Activated CD8-positive, alpha-beta memory T cell treated with anti-CD3 and anti-CD28 coated beads, Interleukin-2, amount 50 U/mL, for 4 hours (primary cell): Measurements from ENCODE around the gene RPL27.
"Not testable (repeated sequence)": the region's sequence is repeated elsewhere in the genome, so short reads cannot be mapped to it uniquely, and the experiment has no call there.

Experiments used
- DNase-seq: peaks from one replicate; pipeline ENCODE4 v3.0.0-alpha.2; 2020

RPL27 gene

GRCh38 chr17:42997984-42998938, at the start of gene RPL27:
TSS of gene RPL27 (plus strand) at chr17:42998419. CDS start at chr17:42998751, 332 bp downstream.
- DNase-seq: peak; percentile 98

GRCh38 chr17:42950044-42950783, 48.0 kb upstream of the RPL27 start:
- no peak for DNase-seq

GRCh38 chr17:42953669-42954068, 44.5 kb upstream of the RPL27 start:
- no peak for DNase-seq

DNA sequence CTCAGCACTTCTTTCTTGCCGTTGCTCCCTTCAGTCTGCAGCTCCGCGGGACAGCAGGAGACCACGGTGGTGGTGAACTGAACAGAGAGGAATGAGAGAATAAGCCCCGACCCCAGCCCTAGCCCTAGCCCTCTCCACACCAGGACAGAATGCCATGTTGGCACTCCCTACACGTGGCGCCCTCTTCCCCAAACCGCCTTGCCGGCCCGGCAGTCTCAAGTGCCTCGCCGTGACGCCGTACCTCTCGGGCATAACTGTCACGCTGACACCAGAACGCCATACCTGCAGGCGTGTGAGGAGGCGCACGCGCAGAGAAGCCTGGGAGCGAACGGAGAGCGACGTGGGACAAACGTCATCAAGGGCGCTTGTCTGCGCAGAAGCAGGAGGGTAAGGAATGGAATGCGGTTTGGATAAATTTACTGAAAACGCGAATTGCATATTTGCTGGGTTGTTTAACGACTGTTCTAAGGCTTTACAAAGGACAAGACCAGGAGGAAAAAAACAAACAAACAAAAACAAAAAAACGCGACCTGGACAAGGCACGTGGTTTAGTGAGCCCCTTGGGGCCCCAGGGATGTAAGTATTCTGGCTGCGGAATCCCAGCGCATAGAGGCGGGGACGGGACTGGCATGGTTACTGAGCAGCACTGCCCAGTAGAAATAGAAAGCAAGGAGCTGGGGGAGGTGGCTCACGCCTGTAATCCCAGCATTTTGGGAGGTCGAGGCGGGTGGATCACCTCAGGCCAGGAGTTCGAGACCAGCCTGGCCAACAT, 33.9 kb upstream of the RPL27 start, which contains the start of gene AARSD1:
Gene AARSD1 (minus strand): TSS at position 294 of the 772 bp plus-strand sequence. CDS start 14 bp downstream, at position 280.
- peak; percentile 85 for DNase-seq

DNA sequence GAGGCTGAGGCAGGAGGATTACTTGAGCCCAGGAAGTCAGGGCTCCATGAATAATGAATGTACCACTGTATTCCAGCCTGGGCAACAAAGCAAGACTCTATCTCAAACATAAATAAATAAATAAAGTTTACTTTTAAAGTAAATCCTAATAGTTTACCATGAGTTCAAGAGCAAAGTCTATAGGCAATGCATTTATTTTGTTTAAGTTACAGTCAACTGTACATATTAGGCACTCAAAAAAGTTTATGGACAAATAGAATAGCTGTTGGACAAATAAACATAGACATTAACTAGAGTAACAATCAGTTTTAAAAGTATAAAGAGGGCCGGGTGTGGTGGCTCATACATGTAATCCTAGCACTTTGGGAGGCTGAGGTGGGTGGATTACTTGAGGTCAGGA, 30.3 kb upstream of the RPL27 start:
- DNase-seq: no peak

DNA sequence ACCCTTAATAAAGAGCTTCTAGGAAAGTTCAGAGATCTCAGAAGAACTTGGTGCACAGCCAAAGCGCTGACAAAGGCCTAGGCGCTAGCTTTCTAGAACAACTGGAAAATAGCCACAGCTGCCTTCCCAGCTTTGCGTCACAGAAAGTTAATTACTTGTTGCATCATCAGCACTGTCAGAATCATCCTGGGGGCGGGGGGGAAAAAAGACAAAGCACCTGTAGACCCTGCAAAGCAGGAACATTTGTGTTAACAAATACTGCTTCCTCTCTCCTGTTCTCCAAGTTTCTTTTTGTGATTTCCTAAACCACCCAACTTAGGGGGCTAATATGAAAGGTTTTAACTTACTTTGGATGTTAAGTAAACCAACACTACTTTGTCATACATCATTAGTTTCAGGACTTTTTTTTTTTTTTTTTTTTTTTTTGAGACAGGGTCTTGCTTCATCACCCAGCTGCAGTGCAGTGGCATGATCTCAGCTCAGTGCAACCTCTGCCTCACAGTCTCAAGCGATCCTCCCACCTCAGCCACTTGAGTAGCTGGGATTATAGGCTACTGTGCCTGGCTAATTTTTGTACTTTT, 29.1 kb upstream of the RPL27 start:
- no peak for DNase-seq

DNA sequence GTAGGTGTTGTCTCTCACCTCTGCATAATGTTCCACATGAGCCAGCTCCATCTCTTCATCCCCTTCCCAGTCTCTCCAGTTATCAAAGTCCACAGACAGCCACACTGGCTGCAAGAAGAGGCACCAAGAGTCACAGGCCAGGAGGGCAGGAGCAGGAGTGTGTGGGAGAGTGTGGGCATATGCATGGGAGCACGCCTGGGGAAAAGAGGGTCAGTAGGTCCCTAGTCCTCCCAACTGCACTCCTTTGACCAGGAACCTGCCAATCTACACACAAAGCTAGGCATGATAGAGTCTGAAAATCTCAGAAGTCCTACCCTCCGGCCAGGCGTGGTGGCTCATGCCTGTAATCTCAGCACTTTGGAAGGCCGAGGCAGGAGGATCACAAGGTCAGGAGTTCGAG, 26.6 kb upstream of the RPL27 start:
- DNase-seq: no peak

- not testable (repeated sequence) for DNase-seq
Observed at GRCh38 chr17:42973323-42973722, 24.9 kb upstream of the RPL27 start.

GRCh38 chr17:42975265-42975664, 23.0 kb upstream of the RPL27 start:
- DNase-seq: no peak

- not testable (repeated sequence) for DNase-seq
Observed at GRCh38 chr17:42975701-42976100, 22.5 kb upstream of the RPL27 start.

DNA sequence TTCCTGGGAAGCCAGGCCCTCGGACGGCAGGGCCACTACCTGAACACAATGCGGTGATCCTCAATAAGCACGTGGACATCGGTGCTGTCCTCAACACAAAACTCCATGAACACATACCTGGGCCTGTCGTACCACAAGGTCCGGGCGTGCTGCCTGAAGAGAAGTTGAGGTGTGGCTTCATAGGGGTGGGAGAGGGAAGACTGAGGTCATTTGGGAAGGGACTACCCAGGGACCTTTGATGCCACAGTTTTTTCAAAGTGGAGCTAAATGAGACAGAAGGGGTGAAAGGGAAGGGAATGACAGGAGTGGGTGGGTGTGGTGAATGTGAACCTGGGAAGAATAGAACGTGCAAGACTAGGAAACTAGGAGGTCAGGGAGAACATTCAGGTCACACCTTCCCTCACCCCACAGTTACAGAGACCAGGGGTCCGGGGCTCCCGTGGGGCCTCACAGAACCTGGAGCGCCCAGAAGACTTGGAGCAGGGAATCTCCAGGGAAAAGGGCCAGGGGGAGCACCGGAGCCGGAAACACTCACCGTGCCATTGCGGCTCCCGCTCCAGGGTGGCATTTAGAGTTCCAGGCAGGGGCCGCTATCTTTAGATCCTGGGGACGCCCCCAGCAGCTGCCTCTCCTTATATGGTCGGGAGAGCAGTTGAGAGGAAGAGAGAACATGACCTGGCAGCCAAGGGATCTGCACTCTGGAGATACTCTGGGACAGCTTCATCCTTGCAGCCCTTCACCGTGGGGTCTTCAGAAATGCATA, 18.5 kb upstream of the RPL27 start, which contains the start of gene PTGES3L:
Gene PTGES3L (minus strand): TSS at position 570 of the 763 bp plus-strand sequence. CDS start 27 bp downstream, at position 543.
- DNase-seq: no peak

GRCh38 chr17:42980274-42980765, 17.9 kb upstream of the RPL27 start, which contains the start of gene RUNDC1:
TSS of gene RUNDC1 (plus strand) at chr17:42980565. CDS start at chr17:42980577, 12 bp downstream.
- DNase-seq: peak; percentile 94

DNA sequence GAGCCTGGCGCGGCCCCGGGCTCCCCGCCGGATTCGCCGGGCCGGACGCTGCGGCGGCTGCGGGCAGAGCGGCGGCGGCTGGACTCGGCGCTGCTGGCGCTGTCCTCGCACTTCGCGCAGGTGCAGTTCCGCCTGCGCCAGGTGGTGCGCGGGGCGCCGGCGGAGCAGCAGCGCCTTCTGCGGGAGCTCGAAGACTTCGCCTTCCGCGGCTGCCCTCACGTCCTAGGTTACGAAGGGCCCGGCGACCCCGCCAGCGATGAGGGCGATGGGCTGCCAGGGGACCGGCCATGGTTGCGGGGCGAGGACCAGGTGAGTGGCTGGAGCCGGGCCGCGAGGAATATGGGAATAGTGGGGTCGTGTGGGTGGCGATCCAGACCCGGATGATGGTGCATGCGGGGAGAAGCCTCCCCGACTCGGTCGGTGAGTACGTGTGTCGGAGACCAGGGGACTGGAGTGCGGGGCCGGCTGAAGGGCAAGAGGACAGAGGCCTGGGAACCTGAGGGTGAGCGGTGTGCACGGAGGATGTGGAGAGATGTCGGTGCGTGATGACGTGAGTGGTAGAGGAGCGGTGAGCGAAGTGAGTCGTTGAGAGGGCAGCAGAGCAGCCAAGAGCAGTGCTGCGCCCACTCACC, 17.3 kb upstream of the RPL27 start:
- DNase-seq: peak; percentile 54

- DNase-seq: no peak
Observed at GRCh38 chr17:42982266-42982665, 16.0 kb upstream of the RPL27 start.

DNA sequence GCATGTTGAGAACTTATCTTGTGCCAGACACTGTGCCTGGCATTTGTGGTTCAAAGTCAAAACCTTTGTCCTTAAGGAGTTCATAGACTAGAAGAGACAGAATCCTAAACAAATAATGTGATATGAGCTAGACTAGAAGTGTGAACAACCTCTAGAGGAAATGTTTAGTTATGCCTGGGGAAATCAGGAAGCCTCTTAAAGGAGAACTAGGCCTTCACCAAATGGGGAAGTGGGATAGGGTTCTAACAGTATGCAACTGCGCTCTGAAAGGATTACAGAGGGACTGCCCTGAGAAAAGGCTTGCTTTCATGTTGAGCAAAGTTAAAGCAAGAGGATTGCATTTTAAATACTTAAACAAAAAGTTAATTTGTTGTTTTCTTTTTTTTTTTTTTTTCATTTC, 13.0 kb upstream of the RPL27 start:
- DNase-seq: no peak

GRCh38 chr17:42989141-42989540, 9.1 kb upstream of the RPL27 start:
- no peak for DNase-seq

GRCh38 chr17:42989726-42990652, 8.2 kb upstream of the RPL27 start:
- no peak for DNase-seq

GRCh38 chr17:42991471-42991870, 6.7 kb upstream of the RPL27 start:
- DNase-seq: no peak

DNA sequence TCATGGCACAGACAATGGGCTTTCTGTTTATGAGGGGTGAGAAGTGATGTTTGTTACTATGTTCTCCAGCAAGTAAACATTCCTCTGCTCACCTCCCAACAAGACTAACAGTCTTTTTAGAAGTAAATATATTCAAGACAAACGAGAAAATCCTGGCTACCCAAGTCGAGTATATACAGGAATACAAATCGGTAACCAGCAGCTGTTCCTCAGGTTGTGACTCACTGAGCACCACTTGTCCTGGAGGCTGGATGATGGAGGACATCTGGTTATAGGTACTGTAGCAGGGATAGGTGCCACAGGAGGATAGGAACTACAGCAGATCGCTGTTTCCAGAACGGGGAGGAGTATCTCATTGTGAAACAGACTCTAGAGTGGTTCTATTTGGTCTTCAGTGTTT, 5.3 kb upstream of the RPL27 start:
- no peak for DNase-seq

- DNase-seq: not testable (repeated sequence)
Observed at GRCh38 chr17:42993913-42994312, 4.3 kb upstream of the RPL27 start.
